CD4-positive, alpha-beta T cell treated with Interleukin-4 for 1 hour (primary cell): ENCODE data around the gene KHSRP.
A peak's percentile ranks its signal among the peaks of the same experiment; 100 is the strongest.
"Not testable (repeated sequence)": the region's sequence is repeated elsewhere in the genome, so short reads cannot be mapped to it uniquely, and the experiment has no call there.

Experiments
- DNase-seq, 2 donors: peaks; one replicate each; pipeline ENCODE4 v3.0.0-alpha.2; 2020 to 2022

The KHSRP gene

GRCh38 chr19:6416658-6417405 lies 7.8 kb downstream of the KHSRP start:
- DNase-seq = no peak

GRCh38 chr19:6415591-6416190 lies 8.9 kb downstream of the KHSRP start:
- DNase-seq = no peak

- DNase-seq = no peak
Measured at GRCh38 chr19:6414793-6415590, 9.6 kb downstream of the KHSRP start.

GRCh38 chr19:6413721-6414643 lies 10.6 kb downstream of the KHSRP start:
- DNase-seq = no peak

GRCh38 chr19:6413291-6413690 lies 11.3 kb downstream of the KHSRP start:
- no peak for DNase-seq

- peak; percentile 39 to 55 for DNase-seq
Measured at GRCh38 chr19:6412447-6413091, 12.0 kb downstream of the KHSRP start.

GRCh38 chr19:6412061-6412446 lies 12.6 kb downstream of the KHSRP start:
- no peak for DNase-seq

- no peak for DNase-seq
Measured at GRCh38 chr19:6409346-6409745, 15.3 kb downstream of the KHSRP start.

- DNase-seq = no peak
Measured at GRCh38 chr19:6406401-6406800, 18.2 kb downstream of the KHSRP start.

GRCh38 chr19:6402837-6403608 lies 21.6 kb downstream of the KHSRP start:
- no peak for DNase-seq

GRCh38 chr19:6402058-6402457 lies 22.6 kb downstream of the KHSRP start:
- no peak for DNase-seq

- DNase-seq = not testable (repeated sequence)
Measured at GRCh38 chr19:6400062-6400944, 24.3 kb downstream of the KHSRP start.

GRCh38 chr19:6396305-6396704 lies 28.3 kb downstream of the KHSRP start:
- no peak for DNase-seq

GRCh38 chr19:6394831-6395230 lies 29.8 kb downstream of the KHSRP start:
- no peak for DNase-seq

- DNase-seq = peak in 1 of 2 donors; percentile 82
Measured at GRCh38 chr19:6393983-6394412, 30.6 kb downstream of the KHSRP start.

- DNase-seq = peak; percentile 96 to 97
Measured at GRCh38 chr19:6393074-6393982, 31.3 kb downstream of the KHSRP start, which contains the start of gene GTF2F1. TSS of gene GTF2F1 (minus strand) at chr19:6393164. CDS start at chr19:6392995, 169 bp downstream.

GRCh38 chr19:6392221-6393073 lies 32.2 kb downstream of the KHSRP start:
- peak; percentile 10 to 18 for DNase-seq

GRCh38 chr19:6387372-6387771 lies 37.2 kb downstream of the KHSRP start:
- no peak for DNase-seq
